Stimulated activated CD4-positive, alpha-beta T cell treated with anti-CD3 and anti-CD28 coated beads, Interleukin-15, amount 100 ng/mL, for 1 hour (primary cell): Measurements from ENCODE around the gene PSMD8.
A peak's percentile ranks its signal among the peaks of the same experiment; 100 is the strongest.
"Not testable (repeated sequence)": the region's sequence is repeated elsewhere in the genome, so short reads cannot be mapped to it uniquely, and the experiment has no call there.

Experiments
- DNase-seq, 2 donors: peaks; one replicate each; pipeline ENCODE4 v3.0.0-alpha.2; 2020; ENCODE audit warnings: low read depth in 1 of 2, low spot score in 1 of 2

The PSMD8 gene

DNA sequence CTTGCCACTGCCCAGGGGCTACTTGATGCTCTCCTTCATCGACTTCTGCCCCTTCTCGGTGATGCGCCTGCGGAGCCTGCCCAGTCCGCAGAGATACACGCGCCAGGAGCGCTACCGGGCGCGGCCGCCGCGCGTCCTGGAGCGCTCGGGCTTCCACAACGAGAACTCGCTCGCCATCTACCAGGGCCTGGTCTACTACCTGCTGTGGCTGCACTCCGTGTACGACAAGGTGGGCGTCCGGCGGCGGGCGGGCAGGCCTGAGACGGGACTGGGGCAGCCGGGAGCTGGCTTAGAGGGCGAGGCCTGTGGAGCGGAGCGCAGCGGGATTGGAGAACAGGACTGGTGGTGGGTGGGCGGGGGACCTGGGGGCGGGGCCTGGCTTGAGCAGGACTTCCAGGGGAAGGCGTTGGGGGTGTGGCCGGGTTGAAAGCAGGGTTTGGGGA, 12.7 kb upstream of the PSMD8 start:
- peak; percentile 22 to 47 for DNase-seq

DNA sequence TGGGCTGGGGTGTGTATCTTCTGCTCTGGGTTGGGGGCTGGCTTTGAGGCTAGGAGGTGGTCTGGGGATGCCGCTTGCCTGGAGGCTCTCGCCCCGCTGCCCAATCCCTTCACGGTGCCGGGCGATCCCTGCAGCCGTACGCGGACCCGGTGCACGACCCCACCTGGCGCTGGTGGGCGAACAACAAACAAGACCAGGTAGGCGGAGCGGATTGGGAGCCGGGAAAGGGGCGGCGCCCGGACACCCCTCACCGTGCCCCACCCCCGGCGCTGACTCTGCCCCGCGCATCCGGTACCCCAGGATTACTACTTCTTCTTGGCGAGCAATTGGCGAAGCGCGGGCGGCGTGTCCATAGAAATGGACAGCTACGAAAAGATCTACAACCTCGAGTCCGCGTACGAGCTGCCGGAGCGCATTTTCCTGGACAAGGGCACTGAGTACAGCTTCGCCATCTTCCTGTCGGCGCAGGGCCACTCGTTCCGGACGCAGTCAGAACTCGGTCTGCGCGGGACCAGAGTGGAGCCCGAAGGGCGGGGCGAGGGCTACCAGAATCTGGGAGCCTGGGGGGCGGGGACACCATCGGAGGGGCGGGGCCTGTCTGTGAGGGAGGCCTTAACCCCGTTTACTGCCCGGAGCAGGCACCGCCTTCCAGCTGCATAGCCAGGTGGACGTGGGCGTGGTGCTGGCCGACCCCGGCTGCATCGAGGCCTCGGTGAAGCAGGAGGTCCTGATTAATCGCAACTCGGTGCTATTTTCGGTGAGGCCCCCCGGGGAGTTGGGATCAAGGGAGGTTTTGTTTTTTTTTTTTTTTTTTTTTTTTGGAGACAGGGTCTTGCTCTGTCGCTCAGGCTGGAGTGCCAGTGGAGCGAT, 12.1 kb upstream of the PSMD8 start:
- DNase-seq, result peak; percentile 40 to 50

DNA sequence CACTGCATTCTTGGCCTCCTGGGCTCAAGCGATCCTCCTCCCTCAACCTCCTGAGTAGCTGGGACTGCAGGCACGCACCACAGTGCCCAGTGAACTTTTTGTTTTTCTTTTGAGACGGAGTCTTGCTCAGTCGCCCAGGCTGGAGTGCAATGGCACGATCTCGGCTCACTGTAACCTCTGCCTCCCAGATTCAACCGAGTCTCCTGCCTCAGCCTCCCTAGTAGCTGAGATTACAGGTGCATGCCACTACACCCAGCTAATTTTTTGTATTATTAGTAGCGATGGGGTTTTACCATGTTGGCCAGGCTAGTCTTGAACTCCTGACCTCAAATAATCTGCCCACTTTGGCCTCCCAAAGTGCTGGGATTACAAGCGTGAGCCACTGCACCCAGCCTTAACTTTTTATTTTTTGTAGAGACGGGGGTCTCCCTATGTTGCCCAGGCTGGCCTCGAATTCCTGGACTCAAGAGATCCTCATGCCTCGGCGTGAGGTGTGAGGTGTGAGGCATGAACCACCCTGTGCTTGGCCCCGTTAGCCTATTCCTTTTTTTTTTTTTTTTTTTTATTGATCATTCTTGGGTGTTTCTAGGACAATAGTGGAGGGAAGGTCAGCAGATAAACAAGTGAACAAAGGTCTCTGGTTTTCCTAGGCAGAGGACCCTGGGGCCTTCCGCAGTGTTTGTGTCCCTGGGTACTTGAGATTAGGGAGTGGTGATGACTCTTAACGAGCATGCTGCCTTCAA, 11.3 kb upstream of the PSMD8 start:
- DNase-seq, result not testable (repeated sequence)

DNA sequence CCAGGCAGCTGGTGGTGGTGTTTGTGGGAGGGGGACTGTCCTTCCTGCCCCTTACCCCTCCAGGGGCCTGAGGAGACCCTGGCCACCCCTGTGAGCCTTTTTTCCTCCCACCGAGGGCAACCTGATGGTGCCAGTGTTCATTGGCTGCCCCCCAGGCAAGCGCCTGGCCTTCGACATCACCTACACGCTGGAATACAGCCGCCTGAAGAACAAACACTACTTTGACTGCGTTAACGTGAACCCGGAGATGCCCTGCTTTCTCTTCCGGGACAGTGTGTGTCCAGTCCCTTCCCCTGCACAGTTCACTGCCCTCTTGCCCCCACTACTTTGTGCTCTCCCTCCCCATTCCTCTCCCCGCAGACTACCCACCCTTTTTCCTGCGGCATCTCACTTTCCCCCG, 7.3 kb upstream of the PSMD8 start:
- no peak for DNase-seq

DNA sequence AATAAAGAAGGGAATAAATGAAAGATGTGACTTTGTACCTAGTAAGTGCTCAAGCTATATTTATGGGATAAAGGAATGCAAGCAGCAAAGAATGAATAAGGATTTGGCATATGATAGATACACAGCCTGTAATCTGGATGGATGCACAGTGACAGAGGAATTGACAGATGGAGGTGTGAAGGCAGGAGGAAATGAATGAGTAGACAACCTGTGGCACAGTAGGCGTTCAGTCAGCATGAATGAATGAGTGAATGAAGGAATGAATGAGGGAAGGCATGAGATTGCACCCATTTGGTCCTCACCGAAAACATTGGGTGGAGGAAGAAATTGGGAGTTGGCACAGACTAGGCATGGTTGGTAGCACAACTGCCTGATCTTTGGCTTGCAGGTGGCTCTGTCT, 4.8 kb upstream of the PSMD8 start:
- DNase-seq, result no peak

DNA sequence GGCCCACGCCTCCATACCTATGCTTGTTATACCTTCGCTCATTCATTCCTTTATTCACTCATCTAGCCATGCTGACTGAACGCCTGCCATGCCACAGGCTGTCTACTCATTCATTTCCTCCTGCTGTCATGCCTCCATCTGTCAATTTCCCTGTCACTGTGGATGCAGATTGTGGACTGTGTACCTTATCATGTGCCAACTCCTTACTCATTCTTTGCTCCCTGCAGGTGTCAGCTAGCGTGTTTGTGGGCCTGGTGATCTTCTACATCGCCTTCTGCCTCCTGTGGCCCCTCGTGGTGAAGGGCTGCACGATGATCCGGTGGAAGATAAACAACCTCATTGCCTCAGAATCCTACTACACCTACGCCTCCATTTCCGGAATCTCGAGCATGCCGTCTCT, 4.1 kb upstream of the PSMD8 start:
- no peak for DNase-seq

DNA sequence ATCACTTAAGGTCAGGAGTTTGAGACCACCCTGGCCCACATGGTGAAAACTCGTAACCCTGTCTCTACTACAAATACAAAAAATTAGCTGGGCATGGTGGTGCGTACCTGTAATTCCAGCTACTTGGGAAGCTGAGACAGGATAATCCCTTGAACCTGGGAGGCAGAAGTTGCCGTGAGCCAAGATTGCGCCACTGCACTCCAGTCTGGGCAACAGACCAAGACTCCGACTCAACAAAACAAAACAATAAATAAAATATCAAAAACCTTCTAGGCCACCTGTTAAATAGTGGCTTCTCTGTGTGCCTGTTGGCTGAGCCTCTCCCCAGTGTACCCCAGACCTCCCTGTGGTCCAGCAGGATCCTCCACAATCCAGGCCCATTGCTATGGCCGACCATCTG, 3.3 kb upstream of the PSMD8 start:
- no peak for DNase-seq

DNA sequence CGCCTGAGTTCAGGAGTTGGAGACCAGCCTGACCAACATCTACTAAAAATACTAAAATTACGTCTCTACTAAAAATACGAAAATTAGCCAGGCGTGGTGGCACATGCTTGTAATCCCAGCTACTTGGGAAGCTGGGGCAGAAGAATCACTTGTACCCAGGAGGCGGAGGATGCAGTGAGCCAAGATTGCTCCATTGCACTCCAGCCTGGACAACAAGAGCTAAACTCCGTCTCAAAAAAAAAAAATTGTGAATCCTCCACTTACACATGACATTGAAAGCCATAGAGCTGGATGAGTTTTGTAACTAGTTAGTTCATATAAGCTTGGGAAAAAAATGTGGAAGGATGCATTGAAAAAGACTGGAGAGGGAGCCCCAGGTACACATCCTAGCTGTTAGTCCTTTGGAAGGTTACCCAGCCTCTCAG, 452 bp upstream of the PSMD8 start:
- no peak for DNase-seq

DNA sequence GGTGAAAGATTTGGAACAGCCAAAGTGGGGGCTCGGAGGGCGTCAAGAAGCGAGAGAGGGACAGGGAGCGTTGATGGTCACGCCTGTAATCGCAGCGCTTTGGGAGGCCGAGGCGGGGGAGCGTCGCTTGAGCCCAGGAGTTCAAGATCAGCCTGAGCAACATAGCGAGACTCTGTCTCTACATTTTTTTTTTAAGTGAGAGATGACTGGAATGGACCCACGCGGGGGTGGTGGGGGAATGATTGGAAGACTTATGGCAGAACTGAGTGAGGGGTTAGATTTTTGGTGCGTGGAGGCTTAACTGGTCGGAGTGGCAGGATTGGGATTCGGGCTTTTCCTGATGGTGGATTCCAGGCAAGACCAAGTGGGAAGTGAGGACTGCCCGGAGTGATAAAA, 725 bp downstream of the PSMD8 start:
- no peak for DNase-seq

DNA sequence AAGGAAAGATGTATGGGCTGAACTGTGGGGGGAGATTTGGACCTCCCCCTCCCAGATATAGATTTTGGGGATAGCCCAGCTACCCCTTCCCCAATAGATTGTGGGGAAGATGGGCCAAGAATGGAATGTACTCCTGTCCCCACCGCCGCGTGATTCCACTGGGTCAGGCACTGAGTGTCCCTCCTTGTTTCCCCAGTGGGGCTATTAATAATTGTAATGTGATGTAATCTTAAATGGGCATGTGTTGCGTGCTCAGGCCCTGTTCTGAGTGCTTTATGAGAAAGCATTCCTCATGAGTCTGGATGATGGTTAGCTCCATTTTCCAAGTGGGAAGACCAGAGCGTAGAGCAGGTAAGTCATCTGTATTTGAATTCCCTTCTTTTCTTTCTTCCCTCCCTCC, 1.4 kb downstream of the PSMD8 start:
- DNase-seq, result no peak

DNA sequence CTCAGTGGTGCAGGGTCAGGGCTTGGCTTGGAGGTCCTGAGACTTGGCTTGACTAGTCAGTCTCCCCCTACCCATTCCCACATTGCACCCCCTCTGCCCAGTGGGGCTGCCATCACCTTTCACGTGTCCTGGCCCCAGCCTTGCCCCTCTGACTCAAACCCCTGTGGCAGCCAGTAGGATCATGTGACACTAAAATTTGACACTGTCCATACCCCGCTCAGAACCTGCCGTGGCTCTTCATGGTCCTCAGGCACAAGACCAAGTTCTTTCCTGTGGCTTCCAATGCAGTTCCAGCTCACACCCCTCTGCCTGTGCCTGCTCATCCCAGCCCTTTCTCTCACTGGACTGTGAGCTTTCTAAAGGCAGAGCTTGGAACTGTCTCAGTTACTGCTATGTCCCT, 2.2 kb downstream of the PSMD8 start:
- DNase-seq, result no peak

DNA sequence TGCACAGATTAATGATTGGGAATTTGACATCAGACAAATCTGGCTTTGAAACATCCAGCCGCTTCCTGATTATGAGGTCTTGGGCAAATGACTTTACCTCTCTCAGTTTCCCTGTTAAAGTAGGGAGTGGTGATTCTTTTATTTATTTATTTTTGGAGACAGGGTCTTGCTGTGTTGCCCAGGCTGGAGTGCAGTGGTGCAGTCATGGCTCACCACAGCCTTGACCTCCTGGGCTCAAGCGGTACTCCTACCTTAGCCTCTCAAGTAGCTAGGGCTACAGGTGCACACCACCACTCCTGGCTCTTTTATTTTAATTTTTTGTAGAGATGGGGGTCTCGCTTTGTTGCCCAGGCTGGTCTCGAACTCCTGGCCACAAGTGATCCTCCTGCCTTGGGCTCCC, 2.7 kb downstream of the PSMD8 start:
- DNase-seq, result no peak

DNA sequence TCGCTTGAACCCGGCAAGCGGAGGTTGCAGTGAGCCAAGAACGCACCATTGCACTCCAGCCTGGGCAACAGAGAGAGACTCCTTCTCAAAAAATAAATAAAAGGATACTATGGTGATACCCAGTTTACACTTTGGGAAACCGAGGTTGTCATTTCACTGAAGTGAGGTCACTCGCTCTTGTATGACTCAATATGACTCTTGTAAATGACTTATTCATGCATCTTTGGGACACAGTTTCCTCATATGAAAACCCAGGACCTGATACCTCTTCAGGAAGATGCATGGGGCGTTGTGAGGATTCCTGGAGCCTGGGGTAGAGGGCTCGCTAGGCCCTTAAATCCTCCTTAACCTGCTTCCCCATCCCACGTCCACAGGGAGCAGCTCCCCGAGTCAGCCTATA, 4.5 kb downstream of the PSMD8 start:
- DNase-seq, result no peak

DNA sequence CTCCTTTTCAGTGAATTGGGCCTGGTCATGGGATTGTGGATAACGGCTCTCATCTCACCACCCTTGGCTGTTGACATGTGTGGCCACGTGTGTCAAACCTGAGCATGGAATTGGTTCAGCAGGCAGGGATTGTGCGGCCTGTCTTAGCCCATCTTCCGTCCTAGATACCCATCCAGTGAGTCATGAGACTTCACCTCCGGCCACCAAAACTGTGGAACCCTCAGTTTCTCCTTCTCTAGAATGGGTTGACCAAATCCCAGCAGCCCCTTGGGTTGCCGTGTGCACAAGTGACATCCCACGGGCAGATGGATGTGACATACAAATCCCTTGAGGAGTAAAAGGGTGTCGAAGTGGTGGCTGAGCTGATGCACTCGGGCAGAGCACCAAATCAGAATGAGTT, 6.8 kb downstream of the PSMD8 start:
- DNase-seq, result no peak

DNA sequence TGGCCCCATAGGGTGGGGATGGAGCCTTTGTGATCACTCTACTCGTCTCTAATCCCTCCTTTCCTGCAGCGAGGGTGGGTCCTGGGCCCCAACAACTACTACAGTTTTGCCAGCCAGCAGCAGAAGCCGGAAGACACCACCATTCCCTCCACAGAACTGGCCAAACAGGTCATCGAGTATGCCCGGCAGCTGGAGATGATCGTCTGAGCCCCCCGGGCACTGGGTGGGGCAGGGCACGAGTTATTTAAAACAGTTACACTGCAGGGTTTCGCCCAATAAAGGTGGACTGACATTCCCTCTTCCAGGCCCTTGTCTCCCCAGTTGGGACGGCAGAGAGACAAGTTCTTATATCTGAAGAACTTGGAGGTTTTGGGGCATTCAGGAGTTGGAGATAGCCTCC, 8.8 kb downstream of the PSMD8 start:
- DNase-seq, result no peak

DNA sequence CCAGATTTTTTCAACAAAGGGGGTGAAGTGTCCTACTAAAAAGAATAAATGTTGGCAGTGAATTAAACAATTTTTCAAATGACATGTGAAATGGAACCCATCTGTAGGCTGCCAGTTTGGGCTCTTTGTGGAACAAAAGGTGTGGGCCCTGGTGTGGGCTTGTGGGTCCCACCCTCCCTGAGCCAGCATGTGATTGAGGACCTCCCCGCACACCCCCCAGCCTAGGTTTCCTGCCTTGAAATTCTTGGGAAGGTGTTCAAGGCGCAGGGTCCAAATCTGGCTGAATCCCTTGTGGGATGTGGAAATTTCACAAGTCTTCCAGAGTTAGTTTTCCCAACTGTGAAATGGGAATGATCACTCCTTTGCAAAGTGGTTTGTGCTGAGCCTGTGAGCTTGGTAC, 9.4 kb downstream of the PSMD8 start:
- no peak for DNase-seq

DNA sequence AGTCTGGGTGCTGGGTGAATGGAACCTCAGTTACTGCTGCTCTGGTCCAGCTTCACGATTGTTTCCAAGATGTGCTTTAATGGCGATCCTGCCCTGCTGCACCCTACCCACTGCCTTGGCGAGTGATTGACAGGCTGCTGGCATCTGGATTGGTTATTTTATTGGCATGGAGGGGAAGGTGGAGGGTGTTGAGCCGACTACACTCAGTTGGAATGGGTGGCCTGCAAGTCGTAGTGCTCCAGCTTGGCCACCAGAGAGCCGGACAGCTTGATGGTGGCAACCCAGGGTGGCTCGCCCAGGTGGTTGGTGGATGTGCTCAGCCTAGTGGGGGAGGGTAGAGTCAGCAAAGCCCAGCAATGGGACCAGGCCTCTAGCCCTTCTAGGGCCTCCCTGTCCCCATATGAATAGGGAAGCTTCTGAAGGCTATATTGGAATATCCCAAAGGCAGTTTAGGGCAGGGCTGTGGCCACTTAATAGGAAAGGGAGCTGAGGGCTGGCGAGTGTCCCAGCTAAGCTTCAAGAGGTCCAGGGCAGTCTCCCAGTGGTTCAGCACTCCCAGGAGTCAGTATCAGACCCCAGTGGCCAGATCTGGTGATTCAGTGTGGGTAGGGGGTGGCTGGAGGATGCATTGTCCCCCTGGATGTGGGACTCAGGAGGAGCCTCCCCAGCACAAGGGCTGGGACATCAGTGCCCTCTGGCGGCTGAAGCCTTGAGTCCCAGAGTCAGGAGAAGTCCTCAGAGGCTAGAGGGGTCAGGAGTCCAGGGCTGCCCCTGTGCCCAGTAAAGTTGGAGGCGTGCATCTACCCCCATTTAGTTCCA, 10.0 kb downstream of the PSMD8 start:
- DNase-seq, result no peak

DNA sequence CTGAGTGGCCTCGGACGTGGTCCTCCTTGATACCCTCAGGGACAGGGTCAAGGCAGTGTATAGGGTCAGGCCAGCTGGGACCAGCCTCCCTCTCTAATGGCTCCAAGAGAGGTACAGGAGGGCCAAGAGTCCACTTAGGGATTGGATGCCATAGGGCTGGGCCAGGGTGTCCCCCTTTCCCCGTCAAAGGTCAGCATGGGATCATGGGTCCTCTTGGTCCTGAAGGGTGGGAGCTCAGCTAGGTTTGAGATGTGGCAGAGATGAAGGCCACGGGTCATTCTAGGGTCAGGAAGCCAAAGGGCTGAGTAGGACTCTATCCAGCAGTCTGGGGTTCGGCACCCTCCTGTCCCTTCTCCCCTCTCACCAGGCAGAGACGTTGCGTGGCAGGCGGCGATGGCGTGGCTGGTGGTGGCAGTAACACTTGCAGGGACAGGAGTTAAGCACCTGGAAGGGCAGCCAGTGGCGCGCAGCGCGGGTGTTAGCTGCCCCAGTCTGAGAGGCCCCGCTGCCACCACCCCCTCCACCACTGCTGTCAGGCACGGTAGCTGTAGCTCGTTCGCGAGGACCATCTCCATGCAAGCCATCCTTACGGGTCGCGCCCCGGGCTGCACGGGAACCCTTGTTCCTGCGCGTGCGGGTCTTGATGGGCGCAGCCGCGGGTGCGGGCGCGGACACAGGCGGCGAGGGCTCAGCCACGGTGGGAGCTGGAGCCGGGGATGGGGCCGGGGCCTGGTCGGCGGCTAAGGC, 10.9 kb downstream of the PSMD8 start:
- no peak for DNase-seq

DNA sequence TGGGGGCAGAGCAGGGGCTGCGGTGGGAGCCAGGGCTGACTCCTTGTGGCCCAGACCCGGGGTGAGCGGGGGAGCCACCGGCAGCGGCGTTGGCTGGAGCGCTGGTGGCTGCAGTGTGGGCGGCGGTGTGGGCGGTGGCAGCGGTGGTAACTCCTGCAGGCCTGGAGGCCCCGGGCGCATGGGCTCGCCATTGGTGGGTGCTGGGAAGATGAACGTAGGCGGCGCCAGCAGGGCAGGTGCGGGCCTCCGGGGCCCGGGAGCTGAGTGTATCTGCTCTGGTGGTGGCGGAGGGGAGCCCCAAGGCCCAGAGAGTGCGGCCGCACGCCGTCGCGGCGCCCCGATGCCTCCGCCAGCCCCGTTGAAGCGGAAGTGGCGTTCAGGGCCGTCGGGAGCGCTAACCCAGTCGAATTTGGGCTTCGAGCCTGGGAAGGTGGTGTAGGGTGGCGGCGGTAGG, 11.5 kb downstream of the PSMD8 start:
- no peak for DNase-seq

DNA sequence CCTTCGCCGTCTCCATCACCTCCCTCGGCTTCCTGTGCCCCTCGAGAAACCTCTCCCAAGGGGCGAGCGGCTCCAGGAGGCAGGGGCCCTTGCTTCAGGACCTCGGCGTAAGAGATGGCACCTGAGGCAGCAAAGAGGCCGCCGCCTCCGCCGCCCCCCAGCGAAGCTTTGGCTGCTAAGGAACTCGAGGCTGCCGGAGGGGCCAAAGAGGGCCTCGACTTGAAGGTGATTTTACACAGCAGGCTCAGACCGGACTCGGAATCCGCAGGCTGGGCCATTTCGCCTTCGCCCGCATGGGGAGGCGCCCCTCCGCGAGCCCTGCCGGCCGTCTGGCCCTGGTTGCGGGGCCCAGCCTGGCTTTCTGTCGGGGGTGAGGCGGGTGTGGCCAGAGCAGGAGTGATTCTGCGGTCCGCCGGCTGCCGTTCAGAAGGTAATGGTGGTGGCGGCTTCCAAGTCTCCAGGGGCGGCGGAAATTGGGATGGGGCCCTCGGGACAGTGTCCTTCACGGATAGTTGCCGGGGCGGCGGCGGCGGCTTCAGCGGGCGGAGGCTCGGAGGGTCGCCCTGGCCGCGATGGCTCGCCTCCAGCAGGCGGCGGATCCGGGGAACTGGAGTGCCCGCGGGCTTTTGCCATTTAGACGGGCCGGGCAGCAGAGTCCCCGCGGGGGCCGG, 12.1 kb downstream of the PSMD8 start:
- no peak for DNase-seq
